ENCODE results near the gene ZNF148.

GRCh38 chr3:125186261-125186787, 188.8 kb downstream of the ZNF148 start:
- TF ChIP-seq CTCF (IDR thresholded peaks at IDR 0.05; ENCODE audit: borderline replicate concordance, extremely low read depth, low read length, poor library complexity, severe bottlenecking) = no peak
- TF ChIP-seq EZH2 (IDR thresholded peaks at IDR 0.05; ENCODE audit: borderline replicate concordance, low read depth, low read length, severe bottlenecking) = no peak
